ENCODE measurements around the gene TIMM50. TPM values are rescaled to one million over a fixed set of nuclear protein-coding genes. Genes with fewer than 3 reads are reported as not detected.
A peak's percentile ranks its signal among the peaks of the same experiment; 100 is the strongest.
"Not testable (repeated sequence)": the region's sequence is repeated elsewhere in the genome, so short reads cannot be mapped to it uniquely, and the experiment has no call there.

The TIMM50 gene
- total RNA-seq, 2 experiments from 2014 or later, result 59.6 to 83.9 TPM

- DNase-seq (no peak), ATAC-seq (no peak)
- Mint-ChIP-seq H3K36me3 (peaks cover 29% of the 10 kb centered on the region), H3K4me3 (peak overlapping the region; percentile 100), H3K27me3 (no peaks in the 10 kb centered on the region), H3K27ac (peak overlapping the region; percentile 99), H3K9me3 (ENCODE audit: low read depth) (no peaks in the 10 kb centered on the region), H3K4me1 (peaks cover 54% of the 10 kb centered on the region)
- CTCF ChIA-PET, result interaction anchor here (0.9 to 3.4 kb wide), 3 partner anchors 28 to 87 kb away, joined by 3 to 18 read pairs (median 16); partner anchors contain the start of gene EID2B
Observed at GRCh38 chr19:39446365-39447084, 34.1 kb upstream of the TIMM50 start.

DNA sequence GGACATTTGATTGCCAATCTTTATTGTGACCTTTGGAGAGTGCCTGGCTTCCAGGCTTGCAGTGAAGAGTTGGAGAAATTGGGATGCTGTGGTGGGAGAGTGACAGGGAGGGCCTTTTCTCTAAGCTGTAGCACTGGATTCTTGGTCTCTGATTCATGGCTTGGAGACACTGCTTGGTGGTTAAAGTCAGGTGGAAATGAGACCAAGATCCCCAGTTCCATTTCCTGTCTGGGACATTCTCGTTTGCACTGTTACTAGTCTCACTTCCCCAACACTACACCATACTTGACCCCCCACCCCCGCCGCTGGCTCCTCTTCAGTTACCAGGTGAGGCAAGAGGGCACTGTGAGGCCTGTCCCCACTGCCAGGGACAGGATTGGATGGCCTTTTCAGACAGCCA is 32.4 kb upstream of the TIMM50 start:
- ATAC-seq (no peak), DNase-seq (no peak)
- peaks cover 43% of the 10 kb centered on the region for H3K36me3 Mint-ChIP-seq
- CTCF ChIA-PET, result interaction anchor here (0.8 to 1.4 kb wide), 6 partner anchors 13 to 395 kb away, joined by 3 to 5 read pairs (median 3); partner anchors contain the start of genes EID2B, RPS16 and SAMD4B
- H3K4me1 Mint-ChIP-seq, result peaks cover 65% of the 10 kb centered on the region
- H3K4me3 Mint-ChIP-seq, result peak overlapping the region; percentile 100
- no peaks in the 10 kb centered on the region for H3K27me3 Mint-ChIP-seq
- no peaks in the 10 kb centered on the region for H3K9me3 Mint-ChIP-seq (ENCODE audit: low read depth)
- peak overlapping the region; percentile 99 for H3K27ac Mint-ChIP-seq

DNA sequence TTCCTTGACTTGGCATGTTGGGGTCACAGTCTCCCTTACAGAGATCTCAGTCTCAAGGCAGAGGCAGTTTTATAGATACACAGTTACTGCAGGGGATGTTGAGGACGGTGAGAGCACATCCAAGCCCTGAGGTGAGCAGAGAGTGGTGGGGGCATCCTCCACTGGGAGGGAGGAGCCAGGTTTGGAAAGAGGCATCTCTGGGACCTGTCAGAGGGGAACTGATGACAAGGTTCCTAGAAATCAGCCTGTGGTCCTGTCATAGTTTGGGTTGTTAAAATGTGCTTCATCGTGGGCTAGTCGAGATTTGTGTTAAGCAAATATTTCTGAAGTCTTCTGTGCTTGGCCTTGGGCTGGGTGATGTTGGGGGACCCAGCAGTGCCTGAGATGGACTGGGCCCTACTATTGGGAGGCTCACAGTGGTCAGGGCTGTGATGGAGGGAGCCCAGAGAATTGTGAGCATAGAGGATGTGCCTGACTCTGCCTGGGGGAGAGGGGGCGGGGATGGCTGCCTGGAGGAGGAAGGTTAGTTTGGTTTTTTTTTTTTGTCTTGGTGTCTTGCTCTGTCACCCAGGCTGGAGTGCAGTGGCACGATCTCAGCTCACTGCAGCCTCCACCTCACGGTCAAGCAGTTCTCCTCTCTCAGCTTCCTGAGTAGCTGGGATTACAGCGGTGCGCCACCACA is 31.4 kb upstream of the TIMM50 start:
- peaks cover 51% of the 10 kb centered on the region for H3K36me3 Mint-ChIP-seq
- no peak for DNase-seq
- no peaks in the 10 kb centered on the region for H3K27me3 Mint-ChIP-seq
- ATAC-seq, result no peak
- peak overlapping the region; percentile 17 for H3K4me3 Mint-ChIP-seq
- peak overlapping the region; percentile 99 for H3K27ac Mint-ChIP-seq
- CTCF ChIA-PET, result interaction anchor here (0.8 to 1.8 kb wide), 5 partner anchors 25 to 107 kb away, joined by 3 to 7 read pairs (median 3); partner anchors contain the start of genes EID2B and SAMD4B
- peaks cover 65% of the 10 kb centered on the region for H3K4me1 Mint-ChIP-seq
- H3K9me3 Mint-ChIP-seq (ENCODE audit: low read depth), result no peaks in the 10 kb centered on the region

DNA sequence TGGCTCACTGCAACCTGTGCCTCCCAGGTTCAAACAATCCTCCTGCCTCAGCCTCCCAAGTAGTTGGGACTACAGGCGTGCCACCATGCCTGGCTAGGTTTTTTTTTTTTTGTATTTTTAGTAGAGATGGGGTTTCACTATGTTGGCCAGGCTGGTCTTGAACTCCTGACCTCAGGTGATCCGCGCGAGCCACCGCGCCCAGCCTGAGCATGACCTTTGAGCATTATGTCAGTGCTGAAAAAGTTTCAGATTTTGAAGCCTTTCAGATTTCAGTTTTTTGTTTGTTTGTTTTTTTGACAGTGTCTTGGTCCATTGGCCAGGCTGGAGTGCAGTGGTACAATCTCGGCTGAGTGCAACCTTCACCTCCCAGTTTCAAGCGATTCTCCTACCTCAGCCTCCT is 29.4 kb upstream of the TIMM50 start:
- peaks cover 48% of the 10 kb centered on the region for H3K36me3 Mint-ChIP-seq
- DNase-seq; H3K4me3 Mint-ChIP-seq; H3K27me3 Mint-ChIP-seq; H3K9me3 Mint-ChIP-seq (ENCODE audit: low read depth); H3K27ac Mint-ChIP-seq; ATAC-seq; CTCF ChIA-PET: not testable (repeated sequence)
- H3K4me1 Mint-ChIP-seq, result peaks cover 59% of the 10 kb centered on the region

- no peaks in the 10 kb centered on the region for H3K9me3 Mint-ChIP-seq (ENCODE audit: low read depth)
- no peak for ATAC-seq
- H3K4me1 Mint-ChIP-seq, result peaks cover 2% of the 10 kb centered on the region
- CTCF ChIA-PET, result interaction anchor here (4.3 kb wide), 1 partner anchor 11 kb away, joined by 19 read pairs; no protein-coding TSS in a partner anchor
- no peak overlapping the region for H3K27ac Mint-ChIP-seq
- H3K36me3 Mint-ChIP-seq, result peaks cover 46% of the 10 kb centered on the region
- H3K27me3 Mint-ChIP-seq, result no peaks in the 10 kb centered on the region
- no peak overlapping the region for H3K4me3 Mint-ChIP-seq
- DNase-seq, result no peak
Observed at GRCh38 chr19:39463403-39463802, 17.2 kb upstream of the TIMM50 start.

GRCh38 chr19:39465956-39466747 is 14.5 kb upstream of the TIMM50 start:
- Mint-ChIP-seq H3K4me1 (peaks cover 2% of the 10 kb centered on the region), H3K36me3 (peaks cover 49% of the 10 kb centered on the region), H3K27me3 (no peaks in the 10 kb centered on the region), H3K9me3 (ENCODE audit: low read depth) (no peaks in the 10 kb centered on the region), H3K27ac (no peak overlapping the region), H3K4me3 (no peak overlapping the region)
- no peak for DNase-seq
- CTCF ChIA-PET, result interaction anchor here (1.0 kb wide), 1 partner anchor 8 kb away, joined by 5 read pairs; no protein-coding TSS in a partner anchor
- no peak for ATAC-seq

GRCh38 chr19:39467941-39468340 is 12.7 kb upstream of the TIMM50 start:
- no peak overlapping the region for H3K27ac Mint-ChIP-seq
- no peak overlapping the region for H3K4me3 Mint-ChIP-seq
- H3K36me3 Mint-ChIP-seq, result peaks cover 55% of the 10 kb centered on the region
- no peak for DNase-seq
- CTCF ChIA-PET, result no interaction called here
- H3K4me1 Mint-ChIP-seq, result peaks cover 11% of the 10 kb centered on the region
- no peak for ATAC-seq
- H3K9me3 Mint-ChIP-seq (ENCODE audit: low read depth), result no peaks in the 10 kb centered on the region
- no peaks in the 10 kb centered on the region for H3K27me3 Mint-ChIP-seq

- Mint-ChIP-seq H3K36me3 (peaks cover 52% of the 10 kb centered on the region), H3K4me3 (no peak overlapping the region), H3K9me3 (ENCODE audit: low read depth) (no peaks in the 10 kb centered on the region), H3K4me1 (peaks cover 11% of the 10 kb centered on the region), H3K27ac (no peak overlapping the region), H3K27me3 (no peaks in the 10 kb centered on the region)
- no peak for ATAC-seq
- CTCF ChIA-PET, result interaction anchor here (1.4 kb wide), 1 partner anchor 9 kb away, joined by 4 read pairs; no protein-coding TSS in a partner anchor
- DNase-seq, result no peak
Observed at GRCh38 chr19:39469036-39469435, 11.6 kb upstream of the TIMM50 start.

DNA sequence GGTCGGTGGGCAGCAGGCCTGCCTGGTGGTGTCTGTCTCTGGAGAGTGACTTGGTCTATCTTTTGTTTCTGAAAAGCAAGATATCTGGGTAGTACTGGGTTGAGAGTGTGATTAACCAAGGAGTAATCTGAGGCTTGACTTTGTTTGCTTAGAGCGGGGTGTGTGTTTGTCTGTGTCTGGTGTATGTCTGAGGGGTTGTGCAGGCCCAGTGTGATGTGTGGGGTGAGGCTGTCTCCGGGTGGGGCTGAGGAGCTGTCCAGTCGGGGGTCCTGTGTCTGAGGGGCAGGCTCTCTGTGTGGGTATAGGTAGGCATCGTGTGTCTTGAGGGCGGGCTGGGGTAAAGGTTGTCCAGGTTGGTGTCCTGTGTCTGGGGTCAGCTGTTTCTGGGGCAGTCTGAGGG is 11.1 kb upstream of the TIMM50 start:
- DNase-seq (no peak), ATAC-seq (no peak)
- Mint-ChIP-seq H3K4me1 (peaks cover 11% of the 10 kb centered on the region), H3K9me3 (ENCODE audit: low read depth) (no peaks in the 10 kb centered on the region), H3K27me3 (no peaks in the 10 kb centered on the region), H3K4me3 (no peak overlapping the region), H3K36me3 (peaks cover 54% of the 10 kb centered on the region), H3K27ac (peak overlapping the region; percentile 13)
- CTCF ChIA-PET, result interaction anchor here (1.4 kb wide), 1 partner anchor 9 kb away, joined by 4 read pairs; no protein-coding TSS in a partner anchor

DNA sequence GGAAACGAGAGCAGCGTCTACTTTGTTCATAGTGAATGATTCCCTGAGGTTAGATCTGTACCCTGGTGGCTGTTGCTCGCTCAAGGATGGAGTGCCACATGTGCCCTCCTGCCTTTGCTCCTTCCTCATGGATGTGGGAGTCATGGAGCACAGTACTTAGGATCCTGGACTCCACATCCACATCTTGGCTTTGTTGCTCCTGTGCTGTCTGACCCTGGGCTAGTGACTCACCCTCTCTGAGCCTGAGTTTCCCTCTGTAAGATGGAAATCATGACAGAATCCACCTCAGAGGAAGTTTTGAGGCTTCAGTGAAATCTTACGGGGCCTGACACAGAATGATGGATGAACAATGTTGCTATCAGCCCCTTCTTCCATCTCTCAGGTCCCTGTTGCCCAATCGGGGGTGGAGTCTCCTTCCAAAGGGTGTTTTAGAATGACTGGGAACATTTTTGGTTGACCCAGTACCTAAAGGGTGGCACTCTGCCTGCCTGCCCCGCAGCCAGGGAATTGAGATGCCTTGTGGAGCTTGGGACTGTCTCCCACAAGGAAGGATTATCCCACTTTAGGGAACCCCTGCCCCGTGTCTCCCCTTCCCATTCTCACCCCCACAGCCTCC is 9.8 kb upstream of the TIMM50 start:
- Mint-ChIP-seq H3K36me3 (peaks cover 53% of the 10 kb centered on the region), H3K4me1 (peaks cover 11% of the 10 kb centered on the region), H3K27me3 (no peaks in the 10 kb centered on the region), H3K4me3 (no peak overlapping the region), H3K27ac (no peak overlapping the region), H3K9me3 (ENCODE audit: low read depth) (no peaks in the 10 kb centered on the region)
- DNase-seq (no peak), ATAC-seq (no peak)
- CTCF ChIA-PET, result interaction anchor here (1.1 kb wide), 1 partner anchor 62 kb away, joined by 3 read pairs; the partner anchor contains the start of gene EID2B

DNA sequence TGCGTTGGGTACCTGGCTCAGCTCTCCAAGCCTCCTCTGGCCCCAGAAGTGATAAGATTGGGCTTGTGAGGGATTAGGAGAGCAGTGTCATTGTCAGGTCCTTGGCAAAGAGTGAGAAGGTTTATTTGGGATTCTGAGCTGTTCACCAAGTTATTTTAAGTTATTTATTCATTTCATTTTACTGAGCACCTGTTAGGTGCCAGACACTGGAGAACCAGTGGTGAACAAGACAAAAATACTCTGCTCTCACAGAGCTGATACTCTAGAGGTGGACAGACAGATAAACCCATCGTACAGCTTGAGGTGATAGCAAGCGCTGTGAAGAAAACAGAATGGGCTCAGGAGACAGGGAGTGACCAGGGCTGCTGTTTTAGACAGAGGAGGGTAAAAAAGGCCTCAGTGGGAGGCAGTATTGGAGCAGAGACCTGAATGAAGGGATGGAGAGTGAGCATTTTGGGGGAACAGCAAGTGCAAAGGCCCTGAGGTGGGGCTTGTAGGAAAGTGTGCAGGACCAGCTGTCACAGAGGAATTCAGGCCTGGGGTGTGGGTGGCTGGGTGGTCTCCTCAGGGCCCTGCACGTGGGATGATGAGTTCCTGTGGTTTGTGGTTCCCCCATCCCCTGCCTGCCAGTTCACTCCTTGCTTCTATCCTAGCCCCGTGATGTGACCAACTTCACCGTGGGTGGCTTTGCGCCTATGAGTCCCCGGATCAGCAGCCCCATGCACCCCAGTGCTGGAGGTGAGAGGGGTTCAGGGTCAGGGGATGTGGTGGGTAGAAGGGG is 8.7 kb upstream of the TIMM50 start:
- H3K27ac Mint-ChIP-seq, result peak overlapping the region; percentile 56
- CTCF ChIA-PET, result interaction anchor here (0.8 to 1.1 kb wide), 2 partner anchors 15 to 60 kb away, joined by 3 read pairs; partner anchors contain the start of gene EID2B
- H3K4me1 Mint-ChIP-seq, result peaks cover 11% of the 10 kb centered on the region
- H3K36me3 Mint-ChIP-seq, result peaks cover 52% of the 10 kb centered on the region
- no peak overlapping the region for H3K4me3 Mint-ChIP-seq
- H3K27me3 Mint-ChIP-seq, result no peaks in the 10 kb centered on the region
- ATAC-seq (no peak), DNase-seq (no peak)
- no peaks in the 10 kb centered on the region for H3K9me3 Mint-ChIP-seq (ENCODE audit: low read depth)
